ENCODE data around the gene C1QTNF5.

The C1QTNF5 gene

DNA sequence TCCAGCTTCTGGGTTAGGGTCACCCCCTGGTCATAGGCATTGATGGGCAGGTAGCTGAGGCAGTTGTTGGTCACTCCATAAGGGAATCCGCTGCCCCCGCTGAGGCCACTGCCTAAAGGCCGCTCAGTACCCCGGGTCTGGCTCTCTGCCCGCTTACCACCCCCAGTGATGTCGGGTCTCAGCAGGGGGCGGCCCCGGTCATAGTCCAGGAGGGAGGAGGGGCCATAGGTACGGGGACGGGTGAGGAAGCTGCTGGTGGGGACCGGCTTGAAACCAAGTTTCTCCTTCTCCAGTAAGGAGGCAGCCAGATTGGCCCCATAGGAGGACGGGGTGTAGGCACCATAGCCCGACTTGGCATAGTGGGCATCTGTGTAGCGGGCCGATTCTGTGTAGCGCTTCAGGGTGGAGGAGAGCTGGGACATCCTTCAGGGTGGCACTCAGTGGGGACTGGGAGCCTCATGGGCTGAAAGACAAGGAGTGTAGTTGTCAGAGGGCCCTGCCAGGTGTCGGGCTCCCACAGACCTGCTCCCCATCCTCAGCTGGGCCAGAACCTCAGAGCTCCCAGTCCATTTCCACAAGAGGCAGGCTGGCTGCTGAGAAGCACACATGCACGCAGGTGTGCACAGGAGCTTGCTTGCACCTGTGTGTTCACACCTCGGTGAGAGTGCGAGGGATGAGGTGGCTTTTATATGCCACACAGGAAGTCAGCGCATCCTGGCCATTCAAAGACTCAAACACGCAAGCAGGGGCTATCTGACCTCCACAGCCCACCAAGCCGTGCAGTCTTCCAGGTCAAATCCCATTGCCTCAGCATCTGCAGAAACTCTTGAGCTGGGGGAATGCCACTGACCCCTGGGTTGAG lies 32.6 kb upstream of the C1QTNF5 start:
- no peak for DNase-seq (ENCODE audit: low read depth)

DNA sequence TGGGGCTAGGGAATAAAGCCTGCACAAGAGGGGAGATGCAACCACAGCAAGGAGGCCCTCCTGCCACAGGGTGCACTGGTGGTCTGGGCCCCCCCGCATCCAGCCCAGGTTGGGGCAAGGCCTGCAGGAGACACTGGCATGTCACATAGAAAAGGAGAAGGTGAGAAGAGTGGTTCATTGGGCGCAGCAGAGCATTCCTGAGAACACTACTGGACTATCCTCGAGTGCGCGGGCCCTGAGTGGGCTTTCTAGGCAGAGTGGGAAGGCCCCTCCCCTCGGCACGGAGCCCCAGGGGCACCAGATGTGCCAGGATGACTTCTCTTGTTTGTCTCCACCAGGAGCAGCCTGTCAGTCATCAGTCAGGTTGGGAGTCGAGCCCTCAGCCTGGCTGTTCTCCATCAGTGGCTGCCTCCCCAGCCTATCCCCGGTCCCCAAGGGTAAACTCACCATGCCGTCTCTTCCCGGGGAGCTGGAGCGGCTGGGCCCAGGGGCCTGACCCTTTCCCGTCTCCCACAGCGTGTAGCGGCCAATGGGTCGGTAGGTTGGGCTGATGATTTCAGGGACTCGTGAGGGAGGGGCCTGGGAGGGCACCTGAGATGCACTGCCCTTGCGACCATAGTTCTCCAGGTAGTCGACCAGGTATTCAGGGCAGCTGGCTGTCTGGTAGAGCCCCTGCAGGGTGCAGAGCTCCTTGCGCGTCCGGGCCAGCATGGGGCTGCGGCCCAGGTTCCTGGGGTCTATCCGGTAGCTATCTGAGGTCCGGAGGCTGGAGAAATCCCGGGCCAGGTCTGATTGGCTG lies 31.8 kb upstream of the C1QTNF5 start:
- DNase-seq (ENCODE audit: low read depth): no peak

DNA sequence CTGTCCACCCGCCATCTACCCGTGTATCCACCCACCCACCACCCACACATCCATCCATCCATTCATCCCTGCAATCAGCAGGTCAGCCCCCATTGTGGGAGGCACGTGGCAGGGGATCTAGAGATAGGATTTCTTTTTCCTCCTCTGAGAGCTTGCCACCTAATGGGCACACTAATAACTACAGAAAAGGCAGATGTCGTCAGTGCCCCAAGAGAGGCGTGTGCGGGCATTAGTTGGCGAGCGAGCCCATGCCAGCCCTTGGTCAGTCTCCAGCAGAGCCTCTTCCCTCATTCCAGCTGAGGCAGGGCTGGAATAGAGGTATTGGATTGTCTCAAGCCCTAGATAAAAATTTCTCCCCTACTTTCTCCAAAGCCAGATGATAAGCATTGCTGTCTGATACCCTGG lies 31.1 kb upstream of the C1QTNF5 start:
- DNase-seq (ENCODE audit: low read depth): peak; percentile 35

DNA sequence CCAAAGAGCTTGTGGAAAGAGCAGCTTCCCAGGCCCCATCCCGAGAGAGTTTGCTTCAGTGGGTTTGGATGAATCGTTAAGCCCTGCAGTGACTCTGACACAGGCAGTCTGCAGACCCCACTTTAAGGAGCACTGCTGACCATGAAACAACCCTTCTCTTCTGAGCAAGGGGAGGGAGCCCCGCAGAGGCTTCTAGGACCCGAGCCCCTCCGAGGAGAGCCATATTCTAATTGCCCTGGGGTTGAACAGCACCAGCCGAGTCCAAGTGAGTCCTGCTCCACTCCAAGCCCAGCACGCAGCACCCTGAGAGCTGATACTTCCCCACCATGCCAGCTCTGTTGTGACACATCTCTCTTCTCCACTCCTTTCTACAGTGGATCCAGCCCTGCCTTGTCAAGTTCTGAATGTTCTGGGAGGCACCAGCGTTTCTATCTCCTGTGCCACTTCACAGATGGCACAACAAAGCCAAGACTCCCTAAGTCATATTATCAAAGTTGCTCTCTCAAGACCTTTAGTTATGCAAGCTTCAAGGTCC lies 30.5 kb upstream of the C1QTNF5 start:
- no peak for DNase-seq (ENCODE audit: low read depth)

DNA sequence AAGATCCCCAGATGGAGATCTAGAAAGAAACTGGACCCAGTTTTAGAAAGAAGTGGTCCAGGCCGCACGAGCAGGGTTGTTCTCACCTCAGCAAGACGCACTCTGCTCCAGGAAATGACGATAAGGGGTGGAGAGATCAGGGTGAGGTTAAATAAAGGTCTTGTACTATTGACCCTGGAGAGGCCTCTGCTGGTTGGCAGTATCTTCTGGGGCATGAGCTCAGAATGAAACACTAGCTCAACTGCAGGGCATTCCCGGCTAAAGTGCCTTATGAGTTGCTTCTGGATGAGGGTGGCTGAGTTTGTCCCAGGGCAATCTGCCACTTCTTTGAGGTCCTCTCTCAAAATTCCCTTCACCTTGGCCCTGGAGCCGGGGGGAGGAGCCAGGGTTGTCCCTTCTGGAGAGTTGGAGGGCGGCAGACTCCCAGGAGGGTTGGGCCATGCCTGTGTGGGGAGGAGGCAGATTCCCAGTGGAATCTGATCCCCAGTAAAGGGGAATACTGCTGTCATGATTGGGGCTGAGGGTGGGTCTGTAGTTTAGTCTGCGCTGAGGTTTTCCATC lies 29.9 kb upstream of the C1QTNF5 start:
- peak; percentile 30 for DNase-seq (ENCODE audit: low read depth)

DNA sequence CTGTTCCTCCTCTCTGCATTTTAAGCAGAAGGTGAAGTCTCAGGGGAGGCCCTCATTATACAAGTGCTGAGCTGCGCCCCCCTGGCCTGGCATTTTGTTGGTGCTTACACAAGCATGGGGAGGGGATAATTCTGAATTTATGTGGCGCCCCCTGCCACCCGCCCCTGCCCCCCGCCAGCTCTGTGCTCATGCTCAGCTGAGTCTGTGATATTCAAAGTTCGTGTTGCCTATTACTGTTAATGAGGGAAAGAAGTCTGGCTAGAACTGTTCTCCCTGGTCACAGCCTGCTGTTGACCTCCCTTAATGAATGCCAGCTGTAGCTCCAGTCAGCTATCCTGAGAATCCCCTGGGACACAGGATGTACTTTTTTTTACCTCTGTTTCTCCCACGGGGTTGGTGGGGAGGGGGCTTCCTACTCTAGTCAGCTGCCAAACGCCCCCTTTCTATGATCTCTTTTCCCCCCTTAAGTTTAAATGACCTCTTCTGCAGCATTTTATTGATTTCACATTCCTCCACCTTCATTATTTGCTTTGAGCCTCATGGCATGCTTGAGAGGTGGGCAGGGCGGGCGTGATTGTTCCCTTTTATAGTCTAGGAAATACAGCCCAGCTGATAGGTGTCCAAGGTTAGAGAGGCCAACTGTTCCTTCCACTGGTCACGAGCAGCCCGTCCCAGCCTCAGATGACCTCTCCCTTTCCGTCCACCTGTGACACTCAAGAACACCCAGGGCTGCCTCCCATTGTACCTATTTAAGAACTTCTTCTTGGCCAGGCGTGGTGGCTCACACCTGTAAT lies 28.6 kb upstream of the C1QTNF5 start:
- peak; percentile 30 for DNase-seq (ENCODE audit: low read depth)

DNA sequence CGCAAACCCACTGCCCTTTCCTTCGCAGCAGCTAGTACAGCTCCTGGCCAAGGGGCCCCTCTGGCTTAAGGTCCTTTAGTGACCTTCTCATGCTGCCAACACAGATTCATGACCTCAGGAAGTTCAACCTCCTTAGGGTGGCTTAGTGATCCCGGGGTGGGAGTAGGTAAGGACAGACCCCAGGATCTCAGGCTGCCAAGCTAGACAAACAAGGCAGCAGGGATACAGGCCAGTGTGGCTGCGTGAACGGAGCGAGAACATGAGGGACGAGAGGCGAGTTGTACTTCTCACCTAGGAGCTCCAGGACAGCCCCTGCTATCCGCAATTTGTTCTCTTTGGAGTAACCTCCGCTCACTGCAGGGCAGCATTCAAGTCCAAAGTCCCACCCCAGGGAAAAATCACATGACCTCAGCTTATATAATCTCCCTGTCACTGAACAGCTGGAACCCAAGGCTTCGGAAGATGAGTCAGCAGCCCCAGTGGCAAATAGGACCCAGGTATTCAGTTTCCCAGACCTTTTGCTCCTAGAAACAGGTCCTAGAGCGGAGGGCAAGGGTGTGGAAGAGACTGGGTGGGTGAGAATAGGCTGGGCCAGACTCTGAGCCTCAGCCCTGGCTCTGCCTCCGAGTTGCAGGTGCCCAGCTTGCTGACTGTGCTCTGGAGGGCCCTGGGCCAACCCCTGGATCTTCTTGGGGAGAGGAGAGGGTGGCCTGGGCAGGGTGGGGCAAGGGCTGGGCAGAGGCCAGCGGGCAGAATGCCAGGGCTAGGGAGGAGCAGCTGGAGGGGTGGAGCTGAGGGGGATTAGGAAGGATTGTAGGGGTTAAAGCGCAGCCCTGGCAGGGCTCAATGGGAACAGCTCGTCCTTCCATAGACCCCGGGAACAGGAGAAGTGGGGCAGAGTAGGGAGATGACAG lies 27.7 kb upstream of the C1QTNF5 start:
- DNase-seq (ENCODE audit: low read depth): no peak

DNA sequence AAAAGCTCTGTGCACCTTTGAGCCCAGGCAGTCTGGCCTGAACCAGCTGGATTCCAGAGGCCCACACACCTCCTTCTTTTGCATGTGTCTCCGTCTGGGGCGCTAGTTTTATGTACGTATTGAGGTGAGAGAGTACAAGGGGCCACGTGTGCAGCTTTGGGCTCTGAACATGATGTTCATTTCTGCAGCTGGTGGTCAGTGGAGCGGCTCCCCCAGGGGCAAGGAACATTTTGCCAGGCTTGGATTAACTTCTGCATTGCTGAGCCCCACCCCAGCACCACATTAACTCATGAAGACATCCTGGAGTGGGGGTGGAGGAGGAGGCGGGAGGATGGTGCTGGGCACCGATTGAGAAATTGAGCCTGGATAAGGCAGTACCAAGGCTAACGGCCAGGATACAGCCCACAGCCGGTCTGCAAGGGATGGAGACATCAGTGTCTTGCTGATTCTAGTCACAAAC lies 27.0 kb upstream of the C1QTNF5 start:
- no peak for DNase-seq (ENCODE audit: low read depth)

DNA sequence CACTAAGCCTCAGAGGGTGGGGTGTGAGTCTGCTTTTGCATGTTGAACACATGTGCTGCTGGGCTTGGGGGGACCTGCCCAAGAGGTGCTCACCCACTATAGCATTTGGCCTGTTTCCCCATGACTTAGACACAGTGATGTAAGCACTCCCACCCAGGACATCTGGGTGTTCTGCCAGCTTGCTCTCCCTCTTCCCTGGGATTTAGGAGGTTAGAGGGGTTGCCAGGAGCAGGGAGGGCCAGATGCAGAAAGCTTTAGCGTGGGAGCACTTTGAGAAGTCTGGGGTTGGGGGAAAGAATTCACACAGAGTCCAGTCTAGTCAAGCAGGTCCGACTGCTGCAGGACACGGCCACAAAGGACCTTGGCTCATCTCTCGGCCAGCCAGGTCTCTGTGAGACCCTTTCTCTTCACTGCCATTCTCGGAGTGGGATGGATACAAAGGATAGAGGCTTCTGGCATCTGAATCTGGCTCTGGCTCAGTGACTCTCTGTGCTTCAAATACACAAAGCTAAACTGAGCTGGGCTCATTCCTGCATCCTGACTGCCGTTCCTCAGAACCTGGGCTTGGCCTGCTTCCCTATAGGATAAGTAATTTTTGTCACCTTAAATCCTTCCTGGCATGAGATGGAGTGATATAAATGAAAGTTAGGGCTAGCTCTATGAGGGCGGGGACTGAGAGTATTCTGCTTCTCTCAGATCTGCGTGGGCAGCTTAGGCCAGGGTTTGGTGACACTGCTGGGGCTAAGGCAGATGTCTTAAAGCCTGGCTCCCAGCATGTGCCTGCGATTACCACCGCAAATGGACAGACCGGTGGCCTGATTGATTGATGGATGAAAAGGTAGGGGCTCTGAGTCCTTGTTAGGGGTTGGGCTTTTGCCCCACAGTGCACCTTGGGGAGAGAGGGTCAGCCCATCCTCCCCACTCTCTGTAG lies 26.3 kb upstream of the C1QTNF5 start:
- no peak for DNase-seq (ENCODE audit: low read depth)

DNA sequence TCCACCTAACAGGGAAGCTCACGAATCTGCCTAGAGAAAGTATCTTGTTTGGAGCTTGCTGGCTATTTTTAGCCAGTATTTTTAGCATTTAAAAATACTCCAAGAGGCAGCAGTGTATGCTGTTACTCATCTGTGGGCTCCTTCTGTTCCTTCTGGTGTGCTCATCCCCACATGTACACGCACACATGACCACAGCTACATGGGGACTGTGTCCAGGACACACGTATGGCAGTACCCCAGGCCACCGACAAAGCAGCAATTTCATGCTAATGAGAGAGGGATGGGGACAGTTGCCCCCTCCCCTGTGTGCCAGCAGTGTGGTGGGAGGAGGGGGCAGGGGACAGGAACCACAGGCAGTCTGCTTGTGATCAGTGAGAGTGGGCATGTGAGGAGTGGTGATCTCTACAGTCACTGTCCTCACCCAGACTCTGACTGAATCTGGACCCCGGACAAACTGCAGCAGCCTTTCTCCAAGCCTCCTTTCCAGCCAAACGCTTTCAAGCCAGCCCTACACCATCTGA lies 24.4 kb upstream of the C1QTNF5 start:
- DNase-seq (ENCODE audit: low read depth): no peak

DNA sequence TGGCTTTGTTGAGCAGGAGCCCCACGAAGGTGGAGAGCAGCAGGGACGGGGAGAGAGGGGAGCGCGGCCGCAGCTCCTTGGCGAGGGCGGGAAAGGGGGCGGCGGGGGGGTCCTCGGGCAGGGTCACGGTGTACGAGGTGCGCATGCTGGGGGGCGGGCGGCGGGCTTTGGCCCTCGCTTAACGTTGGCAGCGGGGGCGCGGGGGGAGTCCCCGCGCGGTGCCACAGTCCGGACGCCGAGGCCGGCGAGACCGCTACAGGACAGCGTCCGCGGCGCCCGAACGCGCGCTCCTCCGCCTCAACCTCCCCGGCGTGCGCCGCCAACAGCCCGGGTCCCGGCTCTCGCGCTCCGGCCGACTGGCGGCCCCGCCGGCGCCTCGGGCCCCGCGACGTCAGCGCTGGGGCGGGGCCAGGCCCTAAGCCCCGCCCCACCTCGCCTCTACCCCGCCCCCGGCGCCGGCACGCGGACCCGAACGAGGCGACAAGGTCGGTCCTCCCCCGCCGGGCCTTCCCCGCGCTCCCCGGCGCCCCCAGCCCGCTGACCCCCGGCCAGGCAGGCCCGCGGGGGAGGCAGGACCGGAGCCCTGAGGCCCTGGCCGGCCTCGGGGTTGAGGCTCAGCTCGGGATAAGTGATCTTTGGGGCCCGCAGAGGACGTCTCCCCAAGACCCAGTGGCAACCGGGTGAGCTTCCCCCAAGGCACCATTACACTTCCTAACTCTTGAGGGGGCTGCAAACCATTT lies 23.3 kb upstream of the C1QTNF5 start:
- no peak for DNase-seq (ENCODE audit: low read depth)

DNA sequence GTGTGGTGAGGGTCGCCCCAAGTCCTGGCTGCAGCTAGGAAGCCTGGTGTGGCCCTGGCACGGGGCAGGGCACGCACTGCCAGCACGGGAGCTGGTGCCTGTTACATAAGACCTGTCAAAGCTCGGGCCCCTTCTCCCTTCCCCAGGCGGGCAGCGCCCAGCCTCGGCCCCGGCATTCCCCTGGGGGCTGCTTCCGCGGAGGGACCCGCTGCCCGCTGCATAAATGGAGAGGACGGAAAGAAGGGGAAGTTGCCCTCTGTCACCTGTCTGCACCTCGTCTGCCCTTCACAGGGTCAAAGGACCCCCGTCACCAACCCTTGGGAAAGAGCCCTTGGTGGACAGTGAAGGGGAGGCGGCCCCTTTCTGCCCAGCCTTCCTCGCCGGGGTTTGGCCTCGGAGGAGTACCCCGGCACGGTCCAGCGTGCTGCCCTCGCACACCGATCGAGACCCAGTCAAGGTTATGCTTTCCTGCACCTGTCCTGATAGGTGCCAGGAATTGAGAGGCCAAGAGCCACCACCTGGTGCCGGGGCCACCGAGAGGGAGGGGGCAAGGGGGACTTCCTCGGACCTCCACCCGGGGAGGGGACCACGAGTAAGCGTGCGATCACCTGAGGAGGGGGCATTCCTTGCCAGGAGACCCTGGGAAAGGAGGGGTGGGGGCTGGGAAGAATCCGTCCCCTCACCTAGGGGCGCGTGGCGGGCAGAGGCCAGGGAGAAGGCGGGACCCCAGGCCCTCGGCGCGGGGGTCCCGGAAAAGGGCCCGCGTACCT lies 22.6 kb upstream of the C1QTNF5 start:
- DNase-seq (ENCODE audit: low read depth): no peak

DNA sequence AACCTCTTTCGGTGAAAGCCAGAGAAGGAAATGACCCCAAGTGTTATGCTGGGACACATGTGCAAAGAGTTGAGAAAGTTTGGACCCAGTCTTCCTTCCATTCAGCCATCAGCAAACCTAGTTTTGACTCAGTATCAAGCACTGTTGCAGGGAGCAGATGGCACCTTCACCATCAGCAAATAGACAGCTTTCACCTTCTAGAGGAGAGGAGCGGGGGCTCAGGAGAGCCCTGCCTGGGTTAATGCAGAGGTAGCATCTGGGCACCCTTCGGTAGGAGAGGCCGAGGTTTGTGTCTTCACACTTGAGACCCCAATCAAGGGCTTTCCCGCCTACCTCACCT lies 22.0 kb upstream of the C1QTNF5 start:
- DNase-seq (ENCODE audit: low read depth): no peak

DNA sequence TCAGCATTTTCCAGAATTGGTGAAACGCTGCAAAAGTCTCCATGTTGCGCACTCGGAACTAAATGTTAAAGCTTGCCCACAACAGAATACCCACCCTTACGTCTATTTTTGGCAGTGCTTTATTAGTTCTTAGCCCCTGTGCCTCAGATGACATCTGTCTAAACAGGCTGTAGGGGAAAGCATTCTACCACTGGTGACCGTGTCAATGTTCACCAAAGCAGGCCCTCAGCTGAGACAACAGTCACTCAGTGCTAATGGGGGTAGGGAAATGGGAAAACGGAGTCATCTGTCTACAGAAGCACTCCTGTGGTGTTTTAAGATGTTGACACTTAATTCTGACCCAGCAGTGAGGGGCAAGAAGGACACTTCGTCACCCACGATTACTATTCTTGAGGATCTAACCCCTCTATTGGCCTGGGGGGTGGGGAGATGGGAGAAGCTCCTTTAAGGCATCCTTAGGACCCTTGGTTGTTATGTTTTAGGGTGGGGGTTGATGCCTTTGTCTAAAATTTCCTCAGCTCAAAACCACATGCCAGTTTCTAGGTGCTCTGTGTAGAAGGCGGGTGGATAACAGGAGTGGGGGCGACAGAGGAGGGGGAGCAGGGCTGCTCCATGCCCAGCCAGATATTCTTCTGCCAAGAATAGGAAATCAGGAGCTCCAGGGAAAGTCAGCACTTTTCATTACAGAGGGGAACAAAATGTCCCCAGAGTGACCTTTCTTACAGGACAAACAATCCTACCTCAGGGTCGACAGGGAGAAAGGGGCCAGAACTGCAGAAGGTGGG lies 21.4 kb upstream of the C1QTNF5 start:
- DNase-seq (ENCODE audit: low read depth): no peak

DNA sequence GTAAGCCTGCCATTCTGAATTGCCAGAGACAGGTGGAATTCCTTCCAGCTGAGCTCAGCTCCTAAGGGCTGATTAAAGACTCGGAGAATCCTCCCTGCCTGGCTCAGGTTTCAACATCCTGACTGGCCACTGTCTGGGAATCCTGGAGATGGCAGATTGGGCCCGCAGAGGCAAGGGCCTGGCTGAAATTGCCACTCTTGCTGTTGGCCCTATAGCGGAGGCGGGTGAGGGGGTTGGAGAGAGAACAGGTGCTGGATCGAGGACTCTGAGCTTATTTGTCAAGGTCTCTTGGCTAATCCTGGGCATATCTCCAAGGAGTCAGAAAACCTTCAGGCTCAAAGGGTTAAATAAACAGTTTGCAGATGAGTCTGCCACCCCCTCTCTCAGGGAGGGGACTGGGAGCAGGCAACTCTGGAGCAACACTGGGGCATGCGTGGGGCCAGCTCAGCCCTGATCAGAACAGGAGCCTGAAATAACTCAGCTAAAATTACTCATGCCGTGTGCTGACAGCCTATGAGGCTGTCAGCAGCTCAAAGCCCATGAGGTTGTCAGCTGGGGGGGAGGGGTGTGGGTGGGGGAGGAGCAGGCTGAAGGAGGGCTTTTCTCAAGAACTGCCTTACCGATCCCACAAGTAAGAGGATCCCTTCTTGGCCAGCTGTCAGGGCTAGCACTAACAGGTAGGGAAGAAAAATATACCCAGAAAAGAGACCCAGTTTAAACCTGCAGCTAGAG lies 20.5 kb upstream of the C1QTNF5 start:
- DNase-seq (ENCODE audit: low read depth): peak; percentile 60

All from fibroblast of gingiva (primary cell).